Hair follicular keratinocyte (primary cell): ENCODE measurements around the gene AGBL2. TPM values are rescaled to one million over a fixed set of nuclear protein-coding genes. Genes with fewer than 3 reads are reported as not detected.

ENCODE experiments used
- total RNA-seq: library from RNA; depleted of rRNA; stranded (reverse); fragments of >200 nt; gene quantifications from 2 replicates; pipeline ENCODE4 v1.2.3, GENCODE V29; 2015

Gene AGBL2, protein sequence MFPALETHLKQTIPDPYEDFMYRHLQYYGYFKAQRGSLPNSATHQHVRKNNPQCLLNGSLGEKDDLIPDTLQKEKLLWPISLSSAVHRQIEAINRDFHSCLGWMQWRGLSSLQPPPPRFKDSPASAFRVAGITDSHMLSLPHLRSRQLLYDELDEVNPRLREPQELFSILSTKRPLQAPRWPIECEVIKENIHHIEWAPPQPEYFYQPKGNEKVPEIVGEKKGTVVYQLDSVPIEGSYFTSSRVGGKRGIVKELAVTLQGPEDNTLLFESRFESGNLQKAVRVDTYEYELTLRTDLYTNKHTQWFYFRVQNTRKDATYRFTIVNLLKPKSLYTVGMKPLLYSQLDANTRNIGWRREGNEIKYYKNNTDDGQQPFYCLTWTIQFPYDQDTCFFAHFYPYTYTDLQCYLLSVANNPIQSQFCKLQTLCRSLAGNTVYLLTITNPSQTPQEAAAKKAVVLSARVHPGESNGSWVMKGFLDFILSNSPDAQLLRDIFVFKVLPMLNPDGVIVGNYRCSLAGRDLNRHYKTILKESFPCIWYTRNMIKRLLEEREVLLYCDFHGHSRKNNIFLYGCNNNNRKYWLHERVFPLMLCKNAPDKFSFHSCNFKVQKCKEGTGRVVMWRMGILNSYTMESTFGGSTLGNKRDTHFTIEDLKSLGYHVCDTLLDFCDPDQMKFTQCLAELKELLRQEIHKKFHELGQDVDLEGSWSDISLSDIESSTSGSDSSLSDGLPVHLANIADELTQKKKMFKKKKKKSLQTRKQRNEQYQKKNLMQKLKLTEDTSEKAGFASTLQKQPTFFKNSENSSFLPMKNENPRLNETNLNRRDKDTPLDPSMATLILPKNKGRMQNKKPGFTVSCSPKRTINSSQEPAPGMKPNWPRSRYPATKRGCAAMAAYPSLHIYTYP
- total RNA-seq = 0.16 and 0.19 TPM in 2 replicates

DNA sequence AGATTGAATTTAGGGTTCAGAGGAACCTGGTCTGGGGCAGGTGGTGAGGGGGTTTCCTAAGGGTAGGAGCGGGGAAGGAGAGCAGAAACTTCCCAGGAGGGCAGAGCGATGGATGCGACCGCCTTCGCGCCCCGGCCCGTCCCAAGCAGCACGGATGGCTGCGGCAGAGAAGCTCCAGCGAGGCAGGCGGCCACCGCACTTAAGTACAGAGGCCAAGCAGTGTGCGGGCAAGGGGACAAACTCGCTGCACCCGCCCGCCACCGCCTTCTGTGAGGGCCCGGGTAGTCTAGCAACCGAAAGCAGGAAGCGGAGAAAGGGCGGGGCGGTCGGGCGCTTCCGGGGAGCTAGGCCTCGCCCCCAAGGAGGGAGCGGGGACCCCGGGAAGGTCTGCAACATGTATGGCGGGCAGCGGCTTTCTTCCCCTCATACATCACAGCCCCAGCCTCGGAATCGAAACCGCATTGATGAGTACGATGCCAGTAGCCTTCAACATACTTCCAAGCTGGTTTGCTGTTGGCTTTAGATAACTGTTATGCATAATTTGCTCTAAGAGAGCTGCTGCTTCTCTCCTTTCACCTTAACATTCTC, at the start of gene AGBL2:
AGBL2 (minus strand) TSS at position 288 of the 588 bp plus-strand sequence. CDS start 719 bp downstream, outside the sequence.

DNA sequence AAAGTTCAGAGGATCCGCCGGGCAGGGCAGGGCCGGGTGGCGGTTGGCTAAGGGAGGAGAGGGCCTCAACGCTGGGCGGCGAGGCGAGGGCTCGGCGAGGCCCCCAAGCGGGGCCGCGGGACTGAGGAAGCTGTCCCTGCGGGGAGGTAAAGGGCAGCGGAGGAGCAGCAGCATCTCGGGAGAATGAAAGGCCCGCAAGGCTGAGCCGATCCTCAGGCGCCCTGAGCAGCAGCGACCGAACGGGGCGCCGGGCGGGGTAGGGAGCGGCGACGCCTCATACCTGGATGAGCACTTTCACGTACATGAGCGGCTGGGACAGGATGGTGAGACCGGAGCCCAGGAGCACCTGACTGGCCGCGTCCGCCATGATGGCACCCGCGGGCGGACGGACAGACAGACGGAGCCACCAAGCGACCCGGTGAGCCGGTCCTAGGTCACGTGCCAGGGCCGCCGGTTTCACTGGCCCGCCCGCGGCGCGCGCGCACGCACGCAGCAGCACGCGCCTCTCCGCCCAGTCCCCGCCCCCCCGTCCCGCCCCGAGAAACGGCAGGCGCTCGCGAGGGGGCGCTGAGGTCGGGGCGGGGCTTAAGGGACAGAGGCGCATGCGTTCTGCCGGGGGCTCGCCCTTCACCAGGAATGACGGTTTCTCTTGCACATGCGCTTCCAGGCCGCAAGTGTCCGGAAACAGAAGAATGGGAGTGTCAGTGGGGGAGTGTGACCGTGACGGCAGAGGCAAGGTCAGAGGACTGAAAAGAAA, 72.9 kb downstream of the AGBL2 start, which contains the start of gene MTCH2:
MTCH2 (minus strand) TSS at position 461 of the 757 bp plus-strand sequence; CDS start at position 367, 94 bp downstream.

Other genes with a start within 250 kb of the AGBL2 start
- 51.8 and 52.3 TPM in 2 replicates for gene CELF1, start 162.2 kb downstream of the AGBL2 start, total RNA-seq
- 166 and 195 TPM in 2 replicates for gene PTPMT1, start 149.8 kb downstream of the AGBL2 start, total RNA-seq
- 12.5 and 15.4 TPM in 2 replicates for gene KBTBD4, start 136.4 kb downstream of the AGBL2 start, total RNA-seq
- gene NDUFS3, start 136.3 kb downstream of the AGBL2 start, total RNA-seq = 75.5 and 101 TPM in 2 replicates
- gene FAM180B, start 128.7 kb downstream of the AGBL2 start, total RNA-seq = not detected in 2 replicates
- gene C1QTNF4, start 121.0 kb downstream of the AGBL2 start, total RNA-seq = 0.08 and 0.16 TPM in 2 replicates
- 69.9 and 104 TPM in 2 replicates for gene MTCH2, start 72.8 kb downstream of the AGBL2 start, total RNA-seq
- 20.1 and 26.4 TPM in 2 replicates for gene FNBP4, start 52.0 kb upstream of the AGBL2 start, total RNA-seq
- 14.4 and 15.5 TPM in 2 replicates for gene NUP160, start 133.0 kb upstream of the AGBL2 start, total RNA-seq